GM21390 (cell line): Measurements from ENCODE around the gene CDC40.
"Not testable (repeated sequence)": the region's sequence is repeated elsewhere in the genome, so short reads cannot be mapped to it uniquely, and the experiment has no call there.

Experiments
- ATAC-seq: cut with Tn5 transposase; IDR thresholded peaks from one replicate; pipeline ENCODE4 v1.9.1; 2021; ENCODE audit not compliant: unreplicated experiment

Gene CDC40

DNA sequence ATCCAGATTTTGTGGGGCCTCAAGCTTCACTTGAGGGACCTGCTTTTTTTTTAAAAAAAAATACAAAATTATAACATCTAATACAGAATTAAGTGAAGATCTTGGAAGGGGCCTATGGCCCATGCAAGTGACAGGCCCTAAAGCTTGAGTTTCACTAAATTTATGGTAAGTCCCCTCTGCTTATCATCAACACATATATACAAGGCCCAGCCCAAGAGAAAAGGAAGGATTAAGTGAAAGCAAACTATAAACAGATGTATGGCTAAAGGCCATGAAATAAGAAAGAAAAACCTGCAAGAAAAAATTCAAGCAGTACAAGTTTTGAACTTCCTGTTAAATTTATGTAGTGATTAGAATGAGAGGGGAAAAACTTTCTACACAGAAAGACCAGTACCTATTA lies 86.8 kb downstream of the CDC40 start:
- ATAC-seq: no peak

DNA sequence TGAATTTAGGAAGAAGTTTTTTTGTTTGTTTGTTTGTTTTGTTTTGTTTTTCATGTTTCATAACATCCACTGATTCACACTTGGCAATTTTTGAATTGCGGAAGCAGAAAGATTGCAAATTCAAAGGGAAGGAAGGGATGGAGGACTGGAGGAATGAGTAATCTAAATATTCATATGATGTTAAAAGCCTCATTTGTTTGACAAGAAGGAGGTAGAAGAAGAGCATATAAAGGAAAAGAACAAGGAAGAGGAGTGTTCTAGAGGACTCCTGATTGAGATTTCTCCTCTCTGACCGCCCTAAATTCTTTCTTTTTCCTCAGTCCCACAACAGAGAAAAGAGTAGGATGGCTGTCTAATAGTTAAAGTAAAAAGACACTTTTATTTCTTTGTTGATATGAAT lies 89.4 kb downstream of the CDC40 start:
- no peak for ATAC-seq

DNA sequence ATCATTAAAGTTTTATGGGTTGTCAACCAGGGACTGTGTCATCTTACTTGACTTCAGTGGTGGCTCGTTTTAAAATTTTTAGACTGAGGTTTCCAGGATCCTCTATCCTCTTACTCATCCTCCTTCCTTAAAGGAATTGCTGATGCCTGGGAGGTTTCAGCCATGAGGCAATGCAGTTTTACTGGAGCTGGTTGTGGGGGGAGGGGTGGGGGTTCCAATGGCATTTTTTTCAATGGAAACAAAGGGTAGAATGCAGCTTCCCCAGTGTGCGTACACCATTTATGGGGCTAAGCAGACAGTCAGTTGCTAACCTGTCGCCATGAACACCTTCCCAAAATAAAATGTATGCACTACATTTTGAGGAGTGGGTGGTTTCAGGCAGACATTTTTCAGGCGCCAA lies 89.9 kb downstream of the CDC40 start:
- ATAC-seq: no peak

DNA sequence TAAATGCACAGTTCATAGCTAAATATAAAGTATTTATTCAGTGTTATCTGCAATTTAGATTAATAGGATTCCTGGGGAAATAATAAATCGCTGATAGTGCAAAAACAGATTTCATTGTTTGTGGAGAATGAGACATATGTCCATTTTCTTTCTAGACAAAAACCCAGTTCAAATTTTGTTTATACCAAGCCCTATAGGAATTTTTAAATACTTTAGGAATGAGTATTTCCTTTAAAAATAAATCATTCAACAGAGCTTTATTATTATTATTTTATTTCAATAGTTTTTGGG lies 91.5 kb downstream of the CDC40 start:
- ATAC-seq: no peak

DNA sequence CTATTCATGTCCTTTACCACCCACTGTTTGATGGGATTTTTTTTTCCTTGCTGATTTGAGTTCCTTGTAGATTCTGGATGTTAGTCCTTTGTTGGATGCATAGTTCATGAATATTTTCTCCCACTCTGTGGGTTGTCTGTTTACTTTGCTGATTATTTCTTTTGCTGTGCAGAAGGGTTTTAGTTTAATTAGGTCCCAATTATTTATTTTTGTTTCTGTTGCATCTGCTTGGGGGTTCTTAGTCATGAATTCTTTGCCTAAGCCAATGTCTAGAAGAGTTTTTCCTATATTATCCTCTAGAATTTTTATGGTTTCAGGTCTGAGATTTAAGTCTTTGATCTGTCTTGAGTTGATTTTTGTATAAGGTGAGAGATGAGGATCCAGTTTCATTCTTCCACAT lies 92.6 kb downstream of the CDC40 start:
- not testable (repeated sequence) for ATAC-seq

DNA sequence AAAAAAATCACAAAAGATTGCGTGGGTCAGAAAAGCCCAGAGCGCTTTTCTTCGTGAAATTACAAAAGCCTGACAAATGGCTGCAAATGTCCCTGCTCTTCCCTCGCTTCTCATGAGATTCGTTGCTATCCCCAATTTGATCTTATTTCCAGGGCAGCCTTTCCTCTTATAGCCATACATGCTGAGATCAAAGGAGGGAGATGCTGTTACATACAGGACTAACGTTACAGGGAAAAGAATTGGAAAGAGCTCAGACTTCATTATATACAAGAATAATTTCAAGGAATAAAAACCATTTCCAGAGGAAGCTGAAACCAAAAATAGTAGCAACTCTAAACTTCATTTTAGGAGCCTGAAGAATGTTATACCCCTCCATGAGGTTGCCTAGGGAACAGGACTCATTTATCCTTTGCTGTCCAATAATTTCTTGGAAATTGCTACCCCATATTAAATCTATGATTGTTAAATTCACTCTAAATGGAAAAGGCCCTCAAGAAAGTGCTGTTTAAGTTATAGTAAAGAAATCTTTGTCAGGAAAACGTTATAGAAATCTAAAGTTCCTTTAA lies 97.0 kb downstream of the CDC40 start:
- ATAC-seq: no peak
